ENCODE data around the gene SULT1A2. TPM values are rescaled to one million over a fixed set of nuclear protein-coding genes. Genes with fewer than 3 reads are reported as not detected.

Gene SULT1A2
- total RNA-seq, 1 donor from 2014 or later, result not detected

GRCh38 chr16:28543072-28543471 is 53.8 kb downstream of the SULT1A2 start:
- intact Hi-C loops (cut with DNase I), result no loop called here
- no peak overlapping the region for H3K27ac ChIP-seq
- H3K27me3 ChIP-seq, result no peaks in the 10 kb centered on the region
- H3K36me3 ChIP-seq, result no peaks in the 10 kb centered on the region
- TF ChIP-seq CTCF (IDR thresholded peaks at IDR 0.05) (no peak), POLR2AphosphoS5 (IDR thresholded peaks at IDR 0.05; ENCODE audit: insufficient read depth in 1 of 2, low read depth in 1 of 2) (peak in 1 of 2 donors; percentile 32)
- no peak overlapping the region for H3K4me3 ChIP-seq
- no peaks in the 10 kb centered on the region for H3K9me3 ChIP-seq
- peaks cover 11% of the 10 kb centered on the region for H3K4me1 ChIP-seq
- DNase-seq (ENCODE audit: extremely low spot score in 2 of 2), result no peak

GRCh38 chr16:28542646-28543045 is 54.2 kb downstream of the SULT1A2 start:
- no peak for DNase-seq (ENCODE audit: extremely low spot score in 2 of 2)
- Histone ChIP-seq H3K36me3 (no peaks in the 10 kb centered on the region), H3K27ac (no peak overlapping the region), H3K4me1 (peaks cover 15% of the 10 kb centered on the region), H3K4me3 (no peak overlapping the region), H3K27me3 (no peaks in the 10 kb centered on the region), H3K9me3 (no peaks in the 10 kb centered on the region)
- intact Hi-C loops (cut with DNase I), result no loop called here
- no peak for TF ChIP-seq POLR2AphosphoS5 (IDR thresholded peaks at IDR 0.05; ENCODE audit: insufficient read depth in 1 of 2, low read depth in 1 of 2)
- no peak for TF ChIP-seq CTCF (IDR thresholded peaks at IDR 0.05)
- TF ChIP-seq POLR2A (IDR thresholded peaks at IDR 0.05), result no peak

Other genes starting within 250 kb of the SULT1A2 start
- gene NPIPB6, start 233.5 kb downstream of the SULT1A2 start, total RNA-seq, result 7.6 TPM
- gene EIF3CL, start 193.2 kb downstream of the SULT1A2 start, total RNA-seq, result 169 TPM
- gene NPIPB7, start 124.7 kb downstream of the SULT1A2 start, total RNA-seq, result not detected
- 22.8 TPM for gene CLN3, start 105.0 kb downstream of the SULT1A2 start, total RNA-seq
- 2.5 TPM for gene APOBR, start 102.4 kb downstream of the SULT1A2 start, total RNA-seq
- not detected for gene IL27, start 90.2 kb downstream of the SULT1A2 start, total RNA-seq
- gene NUPR1, start 58.1 kb downstream of the SULT1A2 start, total RNA-seq, result 62.1 TPM
- gene SGF29, start 43.1 kb downstream of the SULT1A2 start, total RNA-seq, result 16.5 TPM
- gene SULT1A1, start 13.0 kb upstream of the SULT1A2 start, total RNA-seq, result 11.5 TPM
- not detected for gene NPIPB8, start 41.0 kb upstream of the SULT1A2 start, total RNA-seq
- gene EIF3C, start 114.4 kb upstream of the SULT1A2 start, total RNA-seq, result 347 TPM
- not detected for gene NPIPB9, start 154.7 kb upstream of the SULT1A2 start, total RNA-seq
- 76.4 TPM for gene ATXN2L, start 225.9 kb upstream of the SULT1A2 start, total RNA-seq
- 91.6 TPM for gene TUFM, start 249.3 kb upstream of the SULT1A2 start, total RNA-seq

Data from vagina (tissue), 2 donors.